ENCODE results near the gene LNPK. TPM values are rescaled to one million over a fixed set of nuclear protein-coding genes. Genes with fewer than 3 reads are reported as not detected.
"Not testable (repeated sequence)": the region's sequence is repeated elsewhere in the genome, so short reads cannot be mapped to it uniquely, and the experiment has no call there.

Gene LNPK
- total RNA-seq, 1 donor from 2014 or later = 51.9 TPM

GRCh38 chr2:175963171-175963570 lies 38.9 kb downstream of the LNPK start:
- H3K4me3 Mint-ChIP-seq (ENCODE audit: low read depth); H3K9me3 Mint-ChIP-seq; H3K27me3 Mint-ChIP-seq (ENCODE audit: low read depth); DNase-seq (ENCODE audit: low spot score); H3K4me1 Mint-ChIP-seq (ENCODE audit: low read depth); intact Hi-C loops (cut with micrococcal nuclease); H3K27ac Mint-ChIP-seq: not testable (repeated sequence)
- H3K36me3 Mint-ChIP-seq (ENCODE audit: low read depth) = peaks cover 55% of the 10 kb centered on the region

- intact Hi-C loops (cut with micrococcal nuclease) = no loop called here
These were observed 44.2 kb downstream of the LNPK start for GRCh38 chr2:175957845-175958244.

DNA sequence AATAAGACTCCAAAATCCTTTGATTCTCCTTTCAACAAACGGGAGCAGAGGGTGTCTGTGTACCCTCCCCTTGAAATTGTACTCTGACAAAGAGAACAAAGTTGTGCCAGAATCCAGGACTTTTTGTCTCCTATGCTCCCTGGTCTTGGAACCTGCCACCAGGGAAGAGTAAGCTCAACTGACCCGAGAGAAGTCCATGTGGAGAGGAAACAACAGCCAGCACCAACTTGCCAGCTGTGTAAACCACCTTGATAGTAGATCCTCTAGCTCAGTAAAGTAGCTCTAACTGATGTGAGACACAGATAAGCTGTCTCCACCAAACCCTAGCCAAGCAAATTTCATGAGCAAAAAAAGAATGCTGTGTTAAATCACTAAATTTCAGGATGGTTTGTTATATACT lies 46.9 kb downstream of the LNPK start:
- Mint-ChIP-seq H3K9me3 (no peaks in the 10 kb centered on the region), H3K36me3 (ENCODE audit: low read depth) (peaks cover 54% of the 10 kb centered on the region)

More at GRCh38 chr2:175957845-175958244, 44.2 kb downstream of the LNPK start:
- DNase-seq (ENCODE audit: low spot score) = no peak
- H3K4me3 Mint-ChIP-seq (ENCODE audit: low read depth) = no peak overlapping the region
- H3K4me1 Mint-ChIP-seq (ENCODE audit: low read depth) = peaks cover 1% of the 10 kb centered on the region
- no peak overlapping the region for H3K27ac Mint-ChIP-seq
- H3K27me3 Mint-ChIP-seq (ENCODE audit: low read depth) = no peaks in the 10 kb centered on the region
- peaks cover 6% of the 10 kb centered on the region for H3K9me3 Mint-ChIP-seq
- H3K36me3 Mint-ChIP-seq (ENCODE audit: low read depth) = peaks cover 66% of the 10 kb centered on the region

GRCh38 chr2:175950512-175950911 lies 51.6 kb downstream of the LNPK start:
- Mint-ChIP-seq H3K27me3 (ENCODE audit: low read depth) (no peaks in the 10 kb centered on the region), H3K27ac (no peak overlapping the region), H3K4me1 (ENCODE audit: low read depth) (no peaks in the 10 kb centered on the region), H3K9me3 (no peaks in the 10 kb centered on the region), H3K36me3 (ENCODE audit: low read depth) (peaks cover 27% of the 10 kb centered on the region), H3K4me3 (ENCODE audit: low read depth) (no peak overlapping the region)
- intact Hi-C loops (cut with micrococcal nuclease) = no loop called here
- no peak for DNase-seq (ENCODE audit: low spot score)

More for the DNA sequence above, 46.9 kb downstream of the LNPK start:
- H3K4me3 Mint-ChIP-seq (ENCODE audit: low read depth) = no peak overlapping the region
- intact Hi-C loops (cut with micrococcal nuclease) = no loop called here
- no peak overlapping the region for H3K27ac Mint-ChIP-seq
- peaks cover 1% of the 10 kb centered on the region for H3K4me1 Mint-ChIP-seq (ENCODE audit: low read depth)
- no peaks in the 10 kb centered on the region for H3K27me3 Mint-ChIP-seq (ENCODE audit: low read depth)
- DNase-seq (ENCODE audit: low spot score) = no peak

DNA sequence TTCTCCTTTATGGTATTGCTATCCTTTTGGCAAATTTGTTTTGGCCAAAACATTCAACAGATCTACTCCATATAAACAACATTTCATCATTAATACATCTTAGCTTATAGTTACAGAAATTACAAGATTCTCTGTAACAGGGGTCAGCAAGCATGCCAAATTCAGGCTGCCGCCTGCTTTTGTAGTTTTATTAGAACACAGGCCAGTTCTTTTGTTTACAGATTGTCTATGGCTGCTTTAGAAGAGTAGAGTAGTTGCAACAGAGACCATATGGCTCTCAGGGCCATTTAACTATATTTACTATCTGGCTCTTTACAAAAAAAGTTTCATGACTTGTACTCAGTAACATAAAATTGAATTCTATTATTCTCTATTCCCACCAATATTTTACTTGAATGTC lies 53.9 kb downstream of the LNPK start:
- Mint-ChIP-seq H3K36me3 (ENCODE audit: low read depth) (peaks cover 39% of the 10 kb centered on the region), H3K4me1 (ENCODE audit: low read depth) (no peaks in the 10 kb centered on the region), H3K27ac (no peak overlapping the region), H3K9me3 (no peaks in the 10 kb centered on the region), H3K27me3 (ENCODE audit: low read depth) (no peaks in the 10 kb centered on the region), H3K4me3 (ENCODE audit: low read depth) (no peak overlapping the region)
- intact Hi-C loops (cut with micrococcal nuclease) = no loop called here
- no peak for DNase-seq (ENCODE audit: low spot score)

DNA sequence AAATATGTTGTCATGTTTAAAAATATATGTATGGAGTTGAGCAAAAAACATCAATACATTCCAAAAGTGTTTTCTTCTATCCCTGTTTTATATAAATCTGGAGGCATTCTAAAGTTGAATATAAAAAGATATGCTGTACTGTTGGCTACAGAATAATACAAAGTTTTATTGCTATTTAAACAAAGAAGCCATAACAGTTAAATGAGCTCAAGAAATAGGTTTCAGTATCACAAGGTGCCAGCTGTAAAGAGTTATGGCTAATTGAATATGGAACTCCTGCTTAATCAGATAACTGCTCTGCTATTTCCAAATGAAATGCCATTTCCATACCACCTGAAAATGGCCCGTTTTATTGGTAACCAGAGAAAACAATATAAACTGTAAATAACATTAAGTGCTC lies 55.0 kb downstream of the LNPK start:
- Mint-ChIP-seq H3K27me3 (ENCODE audit: low read depth) (no peaks in the 10 kb centered on the region), H3K4me3 (ENCODE audit: low read depth) (no peak overlapping the region), H3K4me1 (ENCODE audit: low read depth) (no peaks in the 10 kb centered on the region), H3K36me3 (ENCODE audit: low read depth) (peaks cover 36% of the 10 kb centered on the region), H3K27ac (no peak overlapping the region), H3K9me3 (peaks cover 3% of the 10 kb centered on the region)
- no peak for DNase-seq (ENCODE audit: low spot score)
- intact Hi-C loops (cut with micrococcal nuclease) = no loop called here

GRCh38 chr2:175941699-175942098 lies 60.4 kb downstream of the LNPK start:
- DNase-seq (ENCODE audit: low spot score) = no peak
- no peaks in the 10 kb centered on the region for H3K27me3 Mint-ChIP-seq (ENCODE audit: low read depth)
- no peak overlapping the region for H3K4me3 Mint-ChIP-seq (ENCODE audit: low read depth)
- H3K4me1 Mint-ChIP-seq (ENCODE audit: low read depth) = peaks cover 2% of the 10 kb centered on the region
- H3K36me3 Mint-ChIP-seq (ENCODE audit: low read depth) = peaks cover 40% of the 10 kb centered on the region
- peaks cover 7% of the 10 kb centered on the region for H3K9me3 Mint-ChIP-seq
- intact Hi-C loops (cut with micrococcal nuclease) = loop anchor here (5.0 kb wide), 1 partner anchor 61 kb away; the partner anchor contains the start of gene LNPK
- no peak overlapping the region for H3K27ac Mint-ChIP-seq

GRCh38 chr2:175937216-175937615 lies 64.9 kb downstream of the LNPK start:
- Mint-ChIP-seq H3K36me3 (ENCODE audit: low read depth) (peaks cover 31% of the 10 kb centered on the region), H3K9me3 (peaks cover 5% of the 10 kb centered on the region), H3K27me3 (ENCODE audit: low read depth) (no peaks in the 10 kb centered on the region), H3K27ac (no peak overlapping the region), H3K4me1 (ENCODE audit: low read depth) (peaks cover 2% of the 10 kb centered on the region), H3K4me3 (ENCODE audit: low read depth) (no peak overlapping the region)
- intact Hi-C loops (cut with micrococcal nuclease) = no loop called here
- no peak for DNase-seq (ENCODE audit: low spot score)

DNA sequence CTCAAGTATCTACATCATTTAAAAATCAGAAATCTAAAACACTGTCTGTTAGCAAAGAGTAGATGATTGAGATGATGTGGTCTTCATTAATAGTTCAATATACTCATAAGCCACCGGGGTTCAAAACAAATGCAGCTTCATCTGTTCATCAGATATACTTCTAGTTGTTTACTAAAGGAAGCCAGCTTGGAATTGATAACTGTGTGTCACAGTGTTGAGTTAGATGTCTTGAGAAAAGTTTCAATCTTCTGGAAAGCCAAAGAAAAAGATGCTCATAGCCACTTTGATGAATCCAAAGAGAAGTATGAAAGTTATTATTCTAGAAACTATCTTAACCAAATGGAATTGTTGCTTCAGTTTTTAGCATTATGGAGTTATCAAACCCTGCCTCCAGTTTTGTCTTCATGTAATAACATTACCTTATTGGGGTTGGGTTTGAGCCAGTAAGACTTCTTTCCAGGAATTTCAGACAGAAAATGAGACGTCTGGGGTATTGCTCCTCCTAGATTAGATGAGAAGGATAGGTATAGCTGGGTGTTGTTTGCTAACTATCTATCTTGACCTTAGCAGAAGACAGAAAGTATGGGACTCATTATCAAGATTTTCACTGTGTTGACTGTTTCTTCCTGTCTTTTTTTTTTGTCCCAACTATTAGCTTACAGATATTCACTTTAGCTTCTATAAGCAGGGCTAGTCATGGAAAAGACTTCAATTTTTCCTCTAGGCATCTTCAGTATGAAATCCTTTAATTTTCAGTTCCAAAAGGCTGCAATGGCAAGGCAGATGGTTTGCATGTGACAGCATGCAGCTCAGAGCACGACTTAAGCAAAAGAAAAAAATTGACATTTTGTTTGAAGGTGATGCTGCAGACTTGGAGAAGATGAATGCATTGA lies 66.5 kb downstream of the LNPK start:
- no peaks in the 10 kb centered on the region for H3K27me3 Mint-ChIP-seq (ENCODE audit: low read depth)
- no peak for DNase-seq (ENCODE audit: low spot score)
- intact Hi-C loops (cut with micrococcal nuclease) = no loop called here
- no peaks in the 10 kb centered on the region for H3K9me3 Mint-ChIP-seq
- H3K27ac Mint-ChIP-seq = no peak overlapping the region
- H3K36me3 Mint-ChIP-seq (ENCODE audit: low read depth) = peaks cover 25% of the 10 kb centered on the region
- peaks cover 2% of the 10 kb centered on the region for H3K4me1 Mint-ChIP-seq (ENCODE audit: low read depth)
- H3K4me3 Mint-ChIP-seq (ENCODE audit: low read depth) = no peak overlapping the region

GRCh38 chr2:175932675-175933074 lies 69.4 kb downstream of the LNPK start:
- no peak for DNase-seq (ENCODE audit: low spot score)
- no peaks in the 10 kb centered on the region for H3K27me3 Mint-ChIP-seq (ENCODE audit: low read depth)
- intact Hi-C loops (cut with micrococcal nuclease) = no loop called here
- no peak overlapping the region for H3K4me3 Mint-ChIP-seq (ENCODE audit: low read depth)
- H3K4me1 Mint-ChIP-seq (ENCODE audit: low read depth) = peaks cover 2% of the 10 kb centered on the region
- peaks cover 22% of the 10 kb centered on the region for H3K36me3 Mint-ChIP-seq (ENCODE audit: low read depth)
- no peak overlapping the region for H3K27ac Mint-ChIP-seq
- H3K9me3 Mint-ChIP-seq = no peaks in the 10 kb centered on the region

DNA sequence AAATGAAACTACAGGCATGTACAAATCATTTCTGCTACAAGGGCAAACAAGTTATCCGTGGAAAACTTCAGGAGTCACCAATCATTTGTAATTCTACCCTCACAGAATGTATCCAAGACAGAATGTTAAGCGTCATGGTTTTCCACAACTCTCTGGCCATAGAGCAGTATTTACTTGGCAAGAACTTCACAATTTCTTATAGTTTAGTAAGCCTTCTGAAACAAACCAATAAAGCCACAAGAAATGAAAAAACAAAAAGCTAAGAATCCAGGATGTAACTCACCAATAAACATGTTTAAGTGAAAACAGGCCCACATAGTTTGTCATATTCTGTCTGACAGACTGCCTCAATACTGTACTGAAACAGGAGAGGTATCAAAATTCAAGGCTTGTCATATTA lies 70.3 kb downstream of the LNPK start:
- Mint-ChIP-seq H3K27me3 (ENCODE audit: low read depth) (no peaks in the 10 kb centered on the region), H3K4me3 (ENCODE audit: low read depth) (no peak overlapping the region), H3K27ac (no peak overlapping the region), H3K9me3 (no peaks in the 10 kb centered on the region), H3K36me3 (ENCODE audit: low read depth) (peaks cover 18% of the 10 kb centered on the region), H3K4me1 (ENCODE audit: low read depth) (no peaks in the 10 kb centered on the region)
- intact Hi-C loops (cut with micrococcal nuclease) = no loop called here
- no peak for DNase-seq (ENCODE audit: low spot score)

DNA sequence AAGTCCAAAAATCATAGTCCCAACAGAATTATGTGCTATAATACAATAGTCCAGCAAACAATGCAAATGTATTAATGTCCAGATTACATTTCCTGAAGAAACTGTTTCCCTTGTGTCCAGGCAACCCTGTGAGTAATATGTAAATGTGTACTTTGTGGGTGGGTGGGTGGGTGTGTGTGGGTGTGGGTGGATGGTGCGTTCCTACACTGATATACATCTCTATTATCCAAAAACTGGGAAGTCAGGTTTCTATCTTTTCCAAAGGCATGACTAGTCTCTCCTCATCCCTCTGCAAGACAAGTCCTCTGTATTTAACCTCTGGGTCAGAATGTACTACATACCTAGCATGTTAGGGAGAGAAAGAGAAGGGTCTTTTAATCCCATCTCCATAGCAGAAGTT lies 71.6 kb downstream of the LNPK start:
- H3K4me1 Mint-ChIP-seq (ENCODE audit: low read depth) = no peaks in the 10 kb centered on the region
- H3K27ac Mint-ChIP-seq = no peak overlapping the region
- no peaks in the 10 kb centered on the region for H3K27me3 Mint-ChIP-seq (ENCODE audit: low read depth)
- H3K36me3 Mint-ChIP-seq (ENCODE audit: low read depth) = peaks cover 15% of the 10 kb centered on the region
- DNase-seq (ENCODE audit: low spot score) = no peak
- H3K4me3 Mint-ChIP-seq (ENCODE audit: low read depth) = no peak overlapping the region
- H3K9me3 Mint-ChIP-seq = no peaks in the 10 kb centered on the region
- intact Hi-C loops (cut with micrococcal nuclease) = no loop called here

GRCh38 chr2:175929850-175930249 lies 72.2 kb downstream of the LNPK start:
- H3K4me1 Mint-ChIP-seq (ENCODE audit: low read depth) = no peaks in the 10 kb centered on the region
- H3K36me3 Mint-ChIP-seq (ENCODE audit: low read depth) = peaks cover 17% of the 10 kb centered on the region
- intact Hi-C loops (cut with micrococcal nuclease) = no loop called here
- H3K4me3 Mint-ChIP-seq (ENCODE audit: low read depth) = no peak overlapping the region
- H3K27me3 Mint-ChIP-seq (ENCODE audit: low read depth) = no peaks in the 10 kb centered on the region
- H3K27ac Mint-ChIP-seq = no peak overlapping the region
- no peak for DNase-seq (ENCODE audit: low spot score)
- H3K9me3 Mint-ChIP-seq = no peaks in the 10 kb centered on the region
